ENCODE measurements around the gene MGMT. TPM values are rescaled to one million over a fixed set of nuclear protein-coding genes. Genes with fewer than 3 reads are reported as not detected.
A peak's percentile ranks its signal among the peaks of the same experiment; 100 is the strongest.

Gene MGMT
- total RNA-seq, 8 experiments from 2014 or later, result 11.4 to 25.8 (median 18.2) TPM

GRCh38 chr10:129784291-129784690 is 317.2 kb downstream of the MGMT start:
- H3K27ac ChIP-seq, result no peak overlapping the region
- H3K4me1 ChIP-seq (replicated peaks in 1 of 2), result peaks cover 0 to 2% of the 10 kb centered on the region in 2 donors
- in situ Hi-C loops (cut with MboI; ENCODE audit: low pct_unique_long_range_greater_than_20kb in 2 of 9, low sequenced_read_pairs in 9 of 9, unreplicated experiment in 9 of 9), result no loop called here
- peak in 5 of 8 experiments; percentile 53 to 93 (median 86) for ATAC-seq (replicated peaks in 6 of 8)
- WGBS, 10 experiments, result 14 to 100% (median 78%) methylated on average over 1 to 6 of the region's 6 CpGs; no CpG with 5 or more reads in 2 of the 10 experiments
- no peak overlapping the region for H3K4me3 ChIP-seq

GRCh38 chr10:129784891-129785290 is 317.9 kb downstream of the MGMT start:
- peak in 1 of 8 experiments; percentile 7 for ATAC-seq (replicated peaks in 6 of 8)
- Histone ChIP-seq H3K4me1 (replicated peaks in 1 of 2) (peaks cover 0 to 2% of the 10 kb centered on the region in 2 donors), H3K27ac (no peak overlapping the region), H3K4me3 (no peak overlapping the region)
- in situ Hi-C loops (cut with MboI; ENCODE audit: low pct_unique_long_range_greater_than_20kb in 2 of 9, low sequenced_read_pairs in 9 of 9, unreplicated experiment in 9 of 9), result no loop called here
- WGBS, 10 experiments, result 64 to 100% (median 80%) methylated on average over 1 to 5 of the region's 13 CpGs; no CpG with 5 or more reads in 5 of the 10 experiments

- in situ Hi-C loops (cut with MboI; ENCODE audit: low pct_unique_long_range_greater_than_20kb in 2 of 9, low sequenced_read_pairs in 9 of 9, unreplicated experiment in 9 of 9), result no loop called here
- ATAC-seq (replicated peaks in 6 of 8), result no peak
- WGBS, 10 experiments, result 0 to 95% (median 71%) methylated on average over 1 to 8 of the region's 16 CpGs; no CpG with 5 or more reads in 4 of the 10 experiments
- H3K4me3 ChIP-seq, result no peak overlapping the region
- no peak overlapping the region for H3K27ac ChIP-seq
- H3K4me1 ChIP-seq (replicated peaks in 1 of 2), result peaks cover 0 to 2% of the 10 kb centered on the region in 2 donors
Measured at GRCh38 chr10:129785536-129785981, 318.5 kb downstream of the MGMT start.

GRCh38 chr10:129786216-129786615 is 319.2 kb downstream of the MGMT start:
- Histone ChIP-seq H3K4me3 (no peak overlapping the region), H3K27ac (no peak overlapping the region), H3K4me1 (replicated peaks in 1 of 2) (peaks cover 4% of the 10 kb centered on the region in 2 donors)
- no peak for ATAC-seq (replicated peaks in 6 of 8)
- in situ Hi-C loops (cut with MboI; ENCODE audit: low pct_unique_long_range_greater_than_20kb in 2 of 9, low sequenced_read_pairs in 9 of 9, unreplicated experiment in 9 of 9), result no loop called here
- WGBS, 10 experiments, result 10 to 93% (median 73%) methylated on average over 1 to 7 of the region's 10 CpGs; no CpG with 5 or more reads in 4 of the 10 experiments

- in situ Hi-C loops (cut with MboI; ENCODE audit: low pct_unique_long_range_greater_than_20kb in 2 of 9, low sequenced_read_pairs in 9 of 9, unreplicated experiment in 9 of 9), result no loop called here
- Histone ChIP-seq H3K4me1 (replicated peaks in 1 of 2) (peaks cover 9 to 10% of the 10 kb centered on the region in 2 donors), H3K4me3 (no peak overlapping the region), H3K27ac (no peak overlapping the region)
- no peak for ATAC-seq (replicated peaks in 6 of 8)
- WGBS, 10 experiments, result 0 to 100% (median 80%) methylated on average over 1 to 5 of the region's 5 CpGs; no CpG with 5 or more reads in 1 of the 10 experiments
Measured at GRCh38 chr10:129787557-129787956, 320.5 kb downstream of the MGMT start.

- in situ Hi-C loops (cut with MboI; ENCODE audit: low pct_unique_long_range_greater_than_20kb in 2 of 9, low sequenced_read_pairs in 9 of 9, unreplicated experiment in 9 of 9), result no loop called here
- 34 to 100% (median 74%) methylated on average over 1 to 6 of the region's 10 CpGs; no CpG with 5 or more reads in 6 of the 10 experiments for WGBS, 10 experiments
- Histone ChIP-seq H3K4me1 (replicated peaks in 1 of 2) (peaks cover 9 to 10% of the 10 kb centered on the region in 2 donors), H3K27ac (no peak overlapping the region), H3K4me3 (no peak overlapping the region)
- ATAC-seq (replicated peaks in 6 of 8), result no peak
Measured at GRCh38 chr10:129788215-129788614, 321.2 kb downstream of the MGMT start.

- Histone ChIP-seq H3K27ac (no peak overlapping the region), H3K4me1 (replicated peaks in 1 of 2) (peaks cover 9 to 21% of the 10 kb centered on the region in 2 donors), H3K4me3 (no peak overlapping the region)
- ATAC-seq (replicated peaks in 6 of 8), result peak in 1 of 8 experiments; percentile 45
- in situ Hi-C loops (cut with MboI; ENCODE audit: low pct_unique_long_range_greater_than_20kb in 2 of 9, low sequenced_read_pairs in 9 of 9, unreplicated experiment in 9 of 9), result no loop called here
- 26 to 92% (median 74%) methylated on average over 2 to 15 of the region's 17 CpGs; no CpG with 5 or more reads in 1 of the 10 experiments for WGBS, 10 experiments
Measured at GRCh38 chr10:129790715-129791446, 323.8 kb downstream of the MGMT start.

- in situ Hi-C loops (cut with MboI; ENCODE audit: low pct_unique_long_range_greater_than_20kb in 2 of 9, low sequenced_read_pairs in 9 of 9, unreplicated experiment in 9 of 9), result no loop called here
- H3K27ac ChIP-seq, result no peak overlapping the region
- no peak for ATAC-seq (replicated peaks in 6 of 8)
- WGBS, 10 experiments, result 0 to 98% (median 85%) methylated on average over 2 to 7 of the region's 7 CpGs; no CpG with 5 or more reads in 3 of the 10 experiments
- H3K4me3 ChIP-seq, result no peak overlapping the region
- H3K4me1 ChIP-seq (replicated peaks in 1 of 2), result peaks cover 15 to 28% of the 10 kb centered on the region in 2 donors
Measured at GRCh38 chr10:129792141-129792540, 325.1 kb downstream of the MGMT start.

GRCh38 chr10:129792864-129793263 is 325.8 kb downstream of the MGMT start:
- no peak for ATAC-seq (replicated peaks in 6 of 8)
- in situ Hi-C loops (cut with MboI; ENCODE audit: low pct_unique_long_range_greater_than_20kb in 2 of 9, low sequenced_read_pairs in 9 of 9, unreplicated experiment in 9 of 9), result no loop called here

GRCh38 chr10:129793479-129793878 is 326.4 kb downstream of the MGMT start:
- H3K4me3 ChIP-seq, result no peak overlapping the region
- no peak overlapping the region for H3K27ac ChIP-seq
- no peak for ATAC-seq (replicated peaks in 6 of 8)
- peaks cover 15 to 28% of the 10 kb centered on the region in 2 donors for H3K4me1 ChIP-seq (replicated peaks in 1 of 2)
- whole genome bisulfite sequencing, 10 experiments, result 71 to 92% (median 80%) methylated on average over 1 to 4 of the region's 6 CpGs; no CpG with 5 or more reads in 5 of the 10 experiments
- in situ Hi-C loops (cut with MboI; ENCODE audit: low pct_unique_long_range_greater_than_20kb in 2 of 9, low sequenced_read_pairs in 9 of 9, unreplicated experiment in 9 of 9), result no loop called here

More at GRCh38 chr10:129792864-129793263, 325.8 kb downstream of the MGMT start:
- WGBS, 10 experiments, result 5 to 100% (median 93%) methylated on average over 1 to 7 of the region's 10 CpGs; no CpG with 5 or more reads in 3 of the 10 experiments
- no peak overlapping the region for H3K27ac ChIP-seq
- H3K4me3 ChIP-seq, result no peak overlapping the region
- H3K4me1 ChIP-seq (replicated peaks in 1 of 2), result peaks cover 15 to 28% of the 10 kb centered on the region in 2 donors

GRCh38 chr10:129793996-129794395 is 327.0 kb downstream of the MGMT start:
- 90 to 100% (median 97%) methylated on average over 1 to 16 of the region's 22 CpGs; no CpG with 5 or more reads in 4 of the 10 experiments for WGBS, 10 experiments
- H3K4me1 ChIP-seq (replicated peaks in 1 of 2), result peaks cover 15 to 28% of the 10 kb centered on the region in 2 donors
- H3K27ac ChIP-seq, result no peak overlapping the region
- ATAC-seq (replicated peaks in 6 of 8), result no peak
- no peak overlapping the region for H3K4me3 ChIP-seq
- in situ Hi-C loops (cut with MboI; ENCODE audit: low pct_unique_long_range_greater_than_20kb in 2 of 9, low sequenced_read_pairs in 9 of 9, unreplicated experiment in 9 of 9), result no loop called here

GRCh38 chr10:129796710-129797420 is 329.8 kb downstream of the MGMT start:
- peak in 5 of 8 experiments; percentile 48 to 86 (median 65) for ATAC-seq (replicated peaks in 6 of 8)
- no peak overlapping the region for H3K27ac ChIP-seq
- in situ Hi-C loops (cut with MboI; ENCODE audit: low pct_unique_long_range_greater_than_20kb in 2 of 9, low sequenced_read_pairs in 9 of 9, unreplicated experiment in 9 of 9), result no loop called here
- 64 to 100% (median 73%) methylated on average over 1 to 5 of the region's 14 CpGs; no CpG with 5 or more reads in 4 of the 10 experiments for WGBS, 10 experiments
- H3K4me3 ChIP-seq, result no peak overlapping the region
- H3K4me1 ChIP-seq (replicated peaks in 1 of 2), result peaks cover 9 to 18% of the 10 kb centered on the region in 2 donors

GRCh38 chr10:129799942-129800341 is 332.9 kb downstream of the MGMT start:
- ATAC-seq (replicated peaks in 6 of 8), result no peak
- 0 to 60% (median 37%) methylated on average over 1 to 3 of the region's 3 CpGs; no CpG with 5 or more reads in 4 of the 10 experiments for WGBS, 10 experiments
- H3K4me3 ChIP-seq, result no peak overlapping the region
- peaks cover 6 to 7% of the 10 kb centered on the region in 2 donors for H3K4me1 ChIP-seq (replicated peaks in 1 of 2)
- no peak overlapping the region for H3K27ac ChIP-seq
- in situ Hi-C loops (cut with MboI; ENCODE audit: low pct_unique_long_range_greater_than_20kb in 2 of 9, low sequenced_read_pairs in 9 of 9, unreplicated experiment in 9 of 9), result no loop called here
